Activated CD8-positive, alpha-beta T cell treated with anti-CD3 and anti-CD28 coated beads for 36 hours (primary cell): ENCODE data around the gene CCL14. TPM values are rescaled to one million over a fixed set of nuclear protein-coding genes. Genes with fewer than 3 reads are reported as not detected.
A peak's percentile ranks its signal among the peaks of the same experiment; 100 is the strongest.

Experiments used
- ATAC-seq: fragments of 200-7000 bp; cut with Tn5 transposase; one replicate; pipeline ENCODE4 v1.10.0; 2021; ENCODE audit warnings: mild to moderate bottlenecking, moderate library complexity
- CTCF ChIA-PET: fragments of 350-600 bp; sonication (Branson Sonifier 250); formaldehyde crosslinking; loops from one replicate; lab custom pipeline; 2021; ENCODE audit warnings: antibody characterized with exemption; lab: Charles Lee
- POLR2A ChIA-PET: fragments of 350-600 bp; sonication (Branson Sonifier 250); formaldehyde crosslinking; loops from one replicate; lab custom pipeline; 2021; ENCODE audit warnings: antibody characterized with exemption; lab: Charles Lee
- DNase-seq: peaks from one replicate; pipeline ENCODE4 v3.0.0-alpha.2; 2020
- H3K27ac Mint-ChIP-seq: one replicate; pipeline ENCODE4 v1.8.0; 2021; ENCODE audit warnings: mild to moderate bottlenecking, mixed read lengths
- H3K27me3 Mint-ChIP-seq: one replicate; pipeline ENCODE4 v1.8.0; 2021; ENCODE audit warnings: mixed read lengths
- H3K36me3 Mint-ChIP-seq: one replicate; pipeline ENCODE4 v1.8.0; 2021; ENCODE audit warnings: low read depth, mixed read lengths
- H3K4me1 Mint-ChIP-seq: one replicate; pipeline ENCODE4 v1.8.0; 2021; ENCODE audit warnings: low read depth, mixed read lengths
- H3K4me3 Mint-ChIP-seq: one replicate; pipeline ENCODE4 v1.8.0; 2021; ENCODE audit warnings: mild to moderate bottlenecking, moderate library complexity, mixed read lengths
- H3K9me3 Mint-ChIP-seq: one replicate; pipeline ENCODE4 v1.8.0; 2021; ENCODE audit warnings: mixed read lengths
- intact Hi-C: fragments of 100-400 bp; cut with micrococcal nuclease; formaldehyde crosslinking; loops from one replicate; pipeline ENCODE4 v1.10.0; 2022
- total RNA-seq, 2 experiments: library from RNA; stranded (reverse); gene quantifications; one replicate each; pipeline ENCODE4 v1.2.3, GENCODE V29; 2021
- TF ChIP-seq, protein P1 (sequence below): fragments of 200-600 bp; IDR thresholded peaks from one replicate; pipeline ENCODE4 v1.8.0; 2022; ENCODE audit warnings: antibody characterized with exemption, mild to moderate bottlenecking

The CCL14 gene
- total RNA-seq, 2 experiments from 2014 or later, result not detected

DNA sequence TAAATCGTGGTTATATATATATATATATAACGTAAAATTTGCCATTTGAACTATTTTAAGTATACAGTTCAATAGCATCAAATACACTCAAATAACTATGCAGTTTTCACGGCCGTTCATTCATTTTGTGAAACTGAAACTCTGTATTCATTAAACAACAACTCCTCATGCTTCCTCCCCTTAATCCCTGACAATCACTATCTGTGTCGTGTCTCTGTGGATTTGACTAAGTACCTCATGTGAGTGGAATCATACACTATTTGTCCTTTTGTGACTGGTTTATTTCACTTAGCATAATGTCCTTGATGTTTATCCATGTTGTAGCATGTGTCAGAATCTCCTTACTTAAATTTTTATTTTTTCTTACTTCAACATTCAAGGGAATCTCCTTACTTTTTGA, 28.4 kb upstream of the CCL14 start:
- H3K9me3 Mint-ChIP-seq, result no peaks in the 10 kb centered on the region
- H3K36me3 Mint-ChIP-seq, result no peaks in the 10 kb centered on the region
- CTCF ChIA-PET, result interaction anchor here (2.1 kb wide), 1 partner anchor 14 kb away, joined by 5 read pairs; the partner anchor contains the start of gene CCL15
- DNase-seq (no peak), ATAC-seq (no peak)
- no peak overlapping the region for H3K27ac Mint-ChIP-seq
- no peaks in the 10 kb centered on the region for H3K4me1 Mint-ChIP-seq
- no peak overlapping the region for H3K4me3 Mint-ChIP-seq
- peaks cover 8% of the 10 kb centered on the region for H3K27me3 Mint-ChIP-seq
- POLR2A ChIA-PET, result no interaction called here
- TF ChIP-seq, protein P1, sequence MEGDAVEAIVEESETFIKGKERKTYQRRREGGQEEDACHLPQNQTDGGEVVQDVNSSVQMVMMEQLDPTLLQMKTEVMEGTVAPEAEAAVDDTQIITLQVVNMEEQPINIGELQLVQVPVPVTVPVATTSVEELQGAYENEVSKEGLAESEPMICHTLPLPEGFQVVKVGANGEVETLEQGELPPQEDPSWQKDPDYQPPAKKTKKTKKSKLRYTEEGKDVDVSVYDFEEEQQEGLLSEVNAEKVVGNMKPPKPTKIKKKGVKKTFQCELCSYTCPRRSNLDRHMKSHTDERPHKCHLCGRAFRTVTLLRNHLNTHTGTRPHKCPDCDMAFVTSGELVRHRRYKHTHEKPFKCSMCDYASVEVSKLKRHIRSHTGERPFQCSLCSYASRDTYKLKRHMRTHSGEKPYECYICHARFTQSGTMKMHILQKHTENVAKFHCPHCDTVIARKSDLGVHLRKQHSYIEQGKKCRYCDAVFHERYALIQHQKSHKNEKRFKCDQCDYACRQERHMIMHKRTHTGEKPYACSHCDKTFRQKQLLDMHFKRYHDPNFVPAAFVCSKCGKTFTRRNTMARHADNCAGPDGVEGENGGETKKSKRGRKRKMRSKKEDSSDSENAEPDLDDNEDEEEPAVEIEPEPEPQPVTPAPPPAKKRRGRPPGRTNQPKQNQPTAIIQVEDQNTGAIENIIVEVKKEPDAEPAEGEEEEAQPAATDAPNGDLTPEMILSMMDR, result no peak
- intact Hi-C loops, result no loop called here

DNA sequence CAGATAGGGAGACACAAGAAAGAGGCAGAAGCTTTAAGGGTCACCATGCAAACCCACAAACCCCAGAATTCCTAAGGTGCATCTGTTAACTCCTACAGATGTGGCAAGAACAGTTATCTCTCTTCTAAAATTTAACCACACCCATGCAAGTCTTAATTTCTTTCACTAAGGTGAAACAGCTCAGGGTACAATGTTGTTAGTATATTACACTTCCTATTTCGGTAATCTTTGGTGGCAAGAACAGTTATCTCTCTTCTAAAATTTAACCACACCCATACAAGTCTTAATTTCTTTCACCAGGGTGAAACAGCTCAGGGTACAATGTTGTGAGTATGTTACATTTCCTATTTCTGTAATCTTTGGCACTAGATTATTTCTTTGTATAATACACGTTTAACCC, 24.7 kb upstream of the CCL14 start:
- ChIA-PET POLR2A (no interaction called here), CTCF (interaction anchor here (1.7 kb wide), 1 partner anchor 42 kb away, joined by 5 read pairs; no protein-coding TSS in a partner anchor)
- DNase-seq, result no peak
- no peaks in the 10 kb centered on the region for H3K4me1 Mint-ChIP-seq
- no peak for ATAC-seq
- H3K9me3 Mint-ChIP-seq, result no peaks in the 10 kb centered on the region
- H3K4me3 Mint-ChIP-seq, result no peak overlapping the region
- intact Hi-C loops, result no loop called here
- TF ChIP-seq, protein P1, result no peak
- H3K27ac Mint-ChIP-seq, result no peak overlapping the region
- H3K36me3 Mint-ChIP-seq, result no peaks in the 10 kb centered on the region
- H3K27me3 Mint-ChIP-seq, result peaks cover 2% of the 10 kb centered on the region

DNA sequence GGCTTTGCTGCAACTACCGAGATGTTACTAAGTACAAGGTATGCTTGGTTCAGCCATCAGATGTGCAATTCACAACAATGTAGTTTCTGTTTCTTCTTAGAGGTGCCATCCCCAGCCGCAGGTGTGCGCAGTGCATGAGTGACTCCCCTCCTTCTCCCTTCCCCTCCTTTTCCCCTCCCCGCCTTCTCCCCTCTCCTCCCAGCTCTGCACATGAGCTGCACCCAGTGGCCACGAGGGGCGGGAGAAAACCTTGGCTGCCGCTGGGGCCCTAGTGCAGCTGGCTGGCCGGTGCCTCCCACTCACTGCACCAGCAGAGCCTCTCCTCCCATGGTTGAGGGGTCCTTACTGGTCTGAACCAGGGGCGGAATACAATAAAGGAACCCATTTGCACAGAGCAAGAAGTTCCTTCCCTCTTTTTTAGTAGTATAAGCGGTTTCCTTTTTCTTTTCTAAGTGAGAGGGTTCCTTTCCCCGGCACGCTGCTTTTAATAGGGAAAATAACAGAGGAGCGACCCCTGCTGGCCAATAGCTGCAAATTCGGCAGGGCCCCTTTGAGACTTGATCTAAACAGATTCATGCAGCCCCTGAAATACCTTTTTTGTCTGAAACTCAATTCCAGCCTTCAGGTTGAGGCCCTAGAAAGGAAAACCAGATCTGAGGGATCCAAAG, 22.6 kb upstream of the CCL14 start:
- CTCF ChIA-PET, result interaction anchor here (0.6 to 2.3 kb wide), 8 partner anchors 9 to 139 kb away, joined by 3 to 8 read pairs (median 3); partner anchors contain the start of gene CCL23
- POLR2A ChIA-PET, result no interaction called here
- Mint-ChIP-seq H3K4me1 (peaks cover 8% of the 10 kb centered on the region), H3K4me3 (no peak overlapping the region), H3K36me3 (no peaks in the 10 kb centered on the region), H3K27ac (no peak overlapping the region), H3K9me3 (no peaks in the 10 kb centered on the region), H3K27me3 (peaks cover 2% of the 10 kb centered on the region)
- DNase-seq (peak; percentile 25), ATAC-seq (no peak)
- intact Hi-C loops, result no loop called here
- TF ChIP-seq, protein P1, result peak; percentile 33

DNA sequence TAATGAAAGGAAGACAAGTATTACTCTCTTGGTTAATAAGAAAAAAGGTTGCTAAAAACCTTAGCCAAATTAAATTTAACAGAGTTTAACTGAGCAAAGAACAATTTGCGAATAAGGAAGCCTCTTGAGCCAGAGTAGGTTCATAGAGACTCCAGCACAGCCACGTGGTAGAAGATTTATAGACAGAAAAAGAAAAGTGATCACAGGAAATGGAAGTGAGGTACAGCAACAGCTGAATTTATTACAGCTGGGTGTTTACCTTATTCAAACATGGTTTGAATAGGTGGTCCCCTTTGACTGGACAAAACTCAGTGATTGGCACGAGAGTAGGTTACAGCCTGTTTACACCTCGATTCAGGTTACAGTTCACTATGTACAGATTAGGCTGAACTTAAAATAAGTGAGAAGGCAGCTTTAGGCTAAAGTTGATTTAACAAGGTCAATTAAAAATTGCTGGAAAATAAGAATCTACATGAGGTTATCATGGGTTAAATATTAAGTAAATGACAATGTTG, 18.1 kb upstream of the CCL14 start:
- Mint-ChIP-seq H3K36me3 (no peaks in the 10 kb centered on the region), H3K4me1 (peaks cover 8% of the 10 kb centered on the region), H3K27ac (no peak overlapping the region), H3K9me3 (no peaks in the 10 kb centered on the region), H3K4me3 (no peak overlapping the region), H3K27me3 (no peaks in the 10 kb centered on the region)
- intact Hi-C loops, result no loop called here
- ChIA-PET CTCF (interaction anchor here (1.1 to 3.1 kb wide), 6 partner anchors 29 to 144 kb away, joined by 3 to 17 read pairs (median 6); no protein-coding TSS in a partner anchor), POLR2A (interaction anchor here (1.0 kb wide), 1 partner anchor 15 kb away, joined by 3 read pairs; no protein-coding TSS in a partner anchor)
- TF ChIP-seq, protein P1, result no peak
- DNase-seq (no peak), ATAC-seq (no peak)

DNA sequence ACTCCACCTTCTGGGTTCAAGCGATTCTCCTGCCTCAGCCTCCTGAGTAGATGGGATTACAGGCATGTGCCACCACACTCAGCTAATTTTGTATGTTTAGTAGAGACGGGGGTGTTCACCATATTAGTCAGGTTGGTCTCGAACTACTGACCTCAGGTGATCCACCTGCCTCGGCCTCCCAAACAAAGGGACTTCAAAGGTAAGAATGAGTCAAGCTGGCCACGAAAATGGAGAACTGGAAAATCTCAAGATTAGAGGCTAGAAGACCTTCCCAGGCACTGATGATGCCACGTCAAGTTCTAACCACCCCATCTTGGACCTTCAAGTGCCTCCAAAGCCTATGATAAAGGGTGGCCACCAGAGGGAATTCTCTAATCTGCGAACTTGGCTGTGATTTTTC, 16.1 kb upstream of the CCL14 start:
- H3K9me3 Mint-ChIP-seq, result no peaks in the 10 kb centered on the region
- ChIA-PET CTCF (no interaction called here), POLR2A (no interaction called here)
- TF ChIP-seq, protein P1, result no peak
- H3K27me3 Mint-ChIP-seq, result no peaks in the 10 kb centered on the region
- intact Hi-C loops, result no loop called here
- H3K27ac Mint-ChIP-seq, result no peak overlapping the region
- ATAC-seq, result no peak
- H3K4me1 Mint-ChIP-seq, result peaks cover 8% of the 10 kb centered on the region
- H3K4me3 Mint-ChIP-seq, result no peak overlapping the region
- no peak for DNase-seq
- H3K36me3 Mint-ChIP-seq, result no peaks in the 10 kb centered on the region
